ENCODE measurements around the gene FMN2. TPM values are rescaled to one million over a fixed set of nuclear protein-coding genes. Genes with fewer than 3 reads are reported as not detected.

Gene FMN2
- total and polyA plus RNA-seq, 8 donors: 0.20 to 2.1 (median 1.2) TPM

DNA sequence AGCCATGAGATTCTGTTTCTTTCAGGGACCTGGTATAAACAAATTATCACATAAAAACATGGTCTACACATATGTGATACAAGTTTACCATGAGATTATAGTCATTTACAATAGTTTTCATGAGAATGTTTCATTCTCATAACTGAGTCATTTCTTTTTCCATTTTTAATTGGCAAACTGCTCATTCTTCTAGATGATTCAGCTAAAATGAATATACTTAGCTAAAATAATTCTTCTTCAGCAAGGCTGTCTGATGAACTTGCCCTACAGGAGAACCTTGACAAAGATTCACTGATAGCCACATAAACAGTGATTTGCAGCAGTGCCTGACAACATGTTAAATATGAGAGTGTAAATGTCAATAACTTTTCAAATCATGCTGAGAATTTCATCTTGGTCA lies 253.2 kb downstream of the FMN2 start:
- H3K36me3 ChIP-seq: no peaks in the 10 kb centered on the region
- TF ChIP-seq, protein P1, sequence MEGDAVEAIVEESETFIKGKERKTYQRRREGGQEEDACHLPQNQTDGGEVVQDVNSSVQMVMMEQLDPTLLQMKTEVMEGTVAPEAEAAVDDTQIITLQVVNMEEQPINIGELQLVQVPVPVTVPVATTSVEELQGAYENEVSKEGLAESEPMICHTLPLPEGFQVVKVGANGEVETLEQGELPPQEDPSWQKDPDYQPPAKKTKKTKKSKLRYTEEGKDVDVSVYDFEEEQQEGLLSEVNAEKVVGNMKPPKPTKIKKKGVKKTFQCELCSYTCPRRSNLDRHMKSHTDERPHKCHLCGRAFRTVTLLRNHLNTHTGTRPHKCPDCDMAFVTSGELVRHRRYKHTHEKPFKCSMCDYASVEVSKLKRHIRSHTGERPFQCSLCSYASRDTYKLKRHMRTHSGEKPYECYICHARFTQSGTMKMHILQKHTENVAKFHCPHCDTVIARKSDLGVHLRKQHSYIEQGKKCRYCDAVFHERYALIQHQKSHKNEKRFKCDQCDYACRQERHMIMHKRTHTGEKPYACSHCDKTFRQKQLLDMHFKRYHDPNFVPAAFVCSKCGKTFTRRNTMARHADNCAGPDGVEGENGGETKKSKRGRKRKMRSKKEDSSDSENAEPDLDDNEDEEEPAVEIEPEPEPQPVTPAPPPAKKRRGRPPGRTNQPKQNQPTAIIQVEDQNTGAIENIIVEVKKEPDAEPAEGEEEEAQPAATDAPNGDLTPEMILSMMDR (IDR thresholded peaks at IDR 0.05): no peak
- intact Hi-C loops (cut with DNase I): no loop called here
- no peaks in the 10 kb centered on the region for H3K9me3 ChIP-seq
- H3K4me3 ChIP-seq: no peak overlapping the region
- H3K4me1 ChIP-seq: no peaks in the 10 kb centered on the region
- H3K27ac ChIP-seq: no peak overlapping the region
- DNase-seq (no peak), ATAC-seq (no peak)
- H3K27me3 ChIP-seq: no peaks in the 10 kb centered on the region

DNA sequence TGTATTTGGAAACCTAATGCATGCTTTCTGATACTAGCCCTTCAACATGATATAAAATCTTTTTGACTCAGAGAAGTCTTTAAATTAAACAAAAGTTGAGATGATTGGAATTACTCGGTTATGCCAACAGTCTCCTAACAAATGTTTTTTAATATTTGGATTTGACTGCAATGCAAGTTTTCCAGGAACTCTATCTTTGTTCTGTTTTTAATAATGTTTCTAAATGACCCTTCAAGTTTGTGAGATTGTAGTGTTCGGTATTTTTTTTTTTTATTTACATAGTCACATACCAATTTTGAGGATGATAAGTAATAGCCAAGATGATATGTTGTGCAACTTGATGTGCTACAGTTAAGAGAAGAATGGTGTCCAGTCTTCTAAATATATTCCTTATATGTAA lies 258.0 kb downstream of the FMN2 start:
- intact Hi-C loops (cut with DNase I): no loop called here
- no peak for DNase-seq
- peaks cover 0 to 3% of the 10 kb centered on the region in 2 donors for H3K9me3 ChIP-seq
- no peak overlapping the region for H3K4me3 ChIP-seq
- TF ChIP-seq, protein P1 (IDR thresholded peaks at IDR 0.05): no peak
- H3K4me1 ChIP-seq: no peaks in the 10 kb centered on the region
- H3K27ac ChIP-seq: no peak overlapping the region
- ATAC-seq: no peak
- no peaks in the 10 kb centered on the region for H3K36me3 ChIP-seq
- no peaks in the 10 kb centered on the region for H3K27me3 ChIP-seq

- Histone ChIP-seq H3K27me3 (no peaks in the 10 kb centered on the region), H3K4me3 (no peak overlapping the region), H3K4me1 (no peaks in the 10 kb centered on the region), H3K27ac (no peak overlapping the region), H3K36me3 (no peaks in the 10 kb centered on the region), H3K9me3 (peaks cover 0 to 3% of the 10 kb centered on the region in 2 donors)
- no peak for DNase-seq
- ATAC-seq: no peak
- TF ChIP-seq, protein P1 (IDR thresholded peaks at IDR 0.05): no peak
- intact Hi-C loops (cut with DNase I): no loop called here
Measured at GRCh38 chr1:240350910-240351331, 259.2 kb downstream of the FMN2 start.

DNA sequence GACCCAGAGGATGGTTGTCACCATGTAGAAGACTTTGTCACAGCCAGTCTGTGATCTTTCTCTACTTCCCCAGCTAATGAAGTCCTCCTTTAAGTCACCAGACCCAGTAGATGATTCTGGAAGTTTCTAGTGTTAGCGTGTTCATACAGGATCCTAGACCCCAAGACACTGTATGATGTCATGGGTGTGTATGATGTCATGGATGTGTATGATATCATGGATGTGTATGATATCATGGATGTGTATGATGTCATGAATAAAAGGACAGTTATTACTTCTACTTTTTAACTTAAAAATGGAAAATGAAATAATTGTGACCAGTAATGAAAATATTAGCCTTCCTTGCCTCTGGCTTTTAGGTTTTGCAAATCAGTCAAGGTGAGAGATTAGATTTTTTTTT lies 260.0 kb downstream of the FMN2 start:
- DNase-seq (no peak), ATAC-seq (no peak)
- H3K4me3 ChIP-seq: no peak overlapping the region
- H3K36me3 ChIP-seq: no peaks in the 10 kb centered on the region
- intact Hi-C loops (cut with DNase I): no loop called here
- no peaks in the 10 kb centered on the region for H3K4me1 ChIP-seq
- no peaks in the 10 kb centered on the region for H3K27me3 ChIP-seq
- no peak overlapping the region for H3K27ac ChIP-seq
- TF ChIP-seq, protein P1 (IDR thresholded peaks at IDR 0.05): no peak
- peaks cover 0 to 3% of the 10 kb centered on the region in 2 donors for H3K9me3 ChIP-seq

- TF ChIP-seq, protein P1 (IDR thresholded peaks at IDR 0.05): no peak
- Histone ChIP-seq H3K4me3 (no peak overlapping the region), H3K27me3 (no peaks in the 10 kb centered on the region), H3K4me1 (no peaks in the 10 kb centered on the region), H3K36me3 (no peaks in the 10 kb centered on the region), H3K27ac (no peak overlapping the region), H3K9me3 (peaks cover 0 to 3% of the 10 kb centered on the region in 2 donors)
- peak; percentile 75 for ATAC-seq
- intact Hi-C loops (cut with DNase I): no loop called here
- peak in 1 of 4 donors; percentile 16 for DNase-seq
Measured at GRCh38 chr1:240352769-240353168, 261.1 kb downstream of the FMN2 start.

Measured in left lung (tissue), 10 donors.